Activated CD8-positive, alpha-beta T cell treated with anti-CD3 and anti-CD28 coated beads for 36 hours (primary cell): ENCODE measurements around the gene RIPOR3. TPM values are rescaled to one million over a fixed set of nuclear protein-coding genes. Genes with fewer than 3 reads are reported as not detected.

Source experiments
- ATAC-seq: fragments of 200-7000 bp; cut with Tn5 transposase; one replicate; pipeline ENCODE4 v1.10.0; 2021; ENCODE audit warnings: mild to moderate bottlenecking, moderate library complexity
- CTCF ChIA-PET: fragments of 350-600 bp; sonication (Branson Sonifier 250); formaldehyde crosslinking; loops from one replicate; lab custom pipeline; 2021; ENCODE audit warnings: antibody characterized with exemption; lab: Charles Lee
- POLR2A ChIA-PET: fragments of 350-600 bp; sonication (Branson Sonifier 250); formaldehyde crosslinking; loops from one replicate; lab custom pipeline; 2021; ENCODE audit warnings: antibody characterized with exemption; lab: Charles Lee
- DNase-seq: peaks from one replicate; pipeline ENCODE4 v3.0.0-alpha.2; 2020
- H3K27ac Mint-ChIP-seq: one replicate; pipeline ENCODE4 v1.8.0; 2021; ENCODE audit warnings: mild to moderate bottlenecking, mixed read lengths
- H3K27me3 Mint-ChIP-seq: one replicate; pipeline ENCODE4 v1.8.0; 2021; ENCODE audit warnings: mixed read lengths
- H3K36me3 Mint-ChIP-seq: one replicate; pipeline ENCODE4 v1.8.0; 2021; ENCODE audit warnings: low read depth, mixed read lengths
- H3K4me1 Mint-ChIP-seq: one replicate; pipeline ENCODE4 v1.8.0; 2021; ENCODE audit warnings: low read depth, mixed read lengths
- H3K4me3 Mint-ChIP-seq: one replicate; pipeline ENCODE4 v1.8.0; 2021; ENCODE audit warnings: mild to moderate bottlenecking, moderate library complexity, mixed read lengths
- H3K9me3 Mint-ChIP-seq: one replicate; pipeline ENCODE4 v1.8.0; 2021; ENCODE audit warnings: mixed read lengths
- intact Hi-C: fragments of 100-400 bp; cut with micrococcal nuclease; formaldehyde crosslinking; loops from one replicate; pipeline ENCODE4 v1.10.0; 2022
- total RNA-seq, 2 experiments: library from RNA; stranded (reverse); gene quantifications; one replicate each; pipeline ENCODE4 v1.2.3, GENCODE V29; 2021
- TF ChIP-seq, protein P1 (sequence below): fragments of 200-600 bp; IDR thresholded peaks from one replicate; pipeline ENCODE4 v1.8.0; 2022; ENCODE audit warnings: antibody characterized with exemption, mild to moderate bottlenecking

RIPOR3 gene
- total RNA-seq, 2 experiments from 2014 or later = not detected

- Mint-ChIP-seq H3K9me3 (no peaks in the 10 kb centered on the region), H3K36me3 (peaks cover 31% of the 10 kb centered on the region), H3K27me3 (no peaks in the 10 kb centered on the region), H3K4me1 (peaks cover 2% of the 10 kb centered on the region), H3K27ac (peak overlapping the region; percentile 3), H3K4me3 (no peak overlapping the region)
- CTCF ChIA-PET = interaction anchor here (0.8 to 1.6 kb wide), 4 partner anchors 9 to 120 kb away, joined by 3 to 6 read pairs (median 4); no protein-coding TSS in a partner anchor
- intact Hi-C loops = no loop called here
- TF ChIP-seq, protein P1, sequence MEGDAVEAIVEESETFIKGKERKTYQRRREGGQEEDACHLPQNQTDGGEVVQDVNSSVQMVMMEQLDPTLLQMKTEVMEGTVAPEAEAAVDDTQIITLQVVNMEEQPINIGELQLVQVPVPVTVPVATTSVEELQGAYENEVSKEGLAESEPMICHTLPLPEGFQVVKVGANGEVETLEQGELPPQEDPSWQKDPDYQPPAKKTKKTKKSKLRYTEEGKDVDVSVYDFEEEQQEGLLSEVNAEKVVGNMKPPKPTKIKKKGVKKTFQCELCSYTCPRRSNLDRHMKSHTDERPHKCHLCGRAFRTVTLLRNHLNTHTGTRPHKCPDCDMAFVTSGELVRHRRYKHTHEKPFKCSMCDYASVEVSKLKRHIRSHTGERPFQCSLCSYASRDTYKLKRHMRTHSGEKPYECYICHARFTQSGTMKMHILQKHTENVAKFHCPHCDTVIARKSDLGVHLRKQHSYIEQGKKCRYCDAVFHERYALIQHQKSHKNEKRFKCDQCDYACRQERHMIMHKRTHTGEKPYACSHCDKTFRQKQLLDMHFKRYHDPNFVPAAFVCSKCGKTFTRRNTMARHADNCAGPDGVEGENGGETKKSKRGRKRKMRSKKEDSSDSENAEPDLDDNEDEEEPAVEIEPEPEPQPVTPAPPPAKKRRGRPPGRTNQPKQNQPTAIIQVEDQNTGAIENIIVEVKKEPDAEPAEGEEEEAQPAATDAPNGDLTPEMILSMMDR = no peak
- DNase-seq (no peak), ATAC-seq (no peak)
- POLR2A ChIA-PET = interaction anchor here (0.9 to 1.2 kb wide), 3 partner anchors 10 to 393 kb away, joined by 3 to 4 read pairs (median 3); no protein-coding TSS in a partner anchor
Measured at GRCh38 chr20:50584687-50585086, 106.7 kb downstream of the RIPOR3 start.

DNA sequence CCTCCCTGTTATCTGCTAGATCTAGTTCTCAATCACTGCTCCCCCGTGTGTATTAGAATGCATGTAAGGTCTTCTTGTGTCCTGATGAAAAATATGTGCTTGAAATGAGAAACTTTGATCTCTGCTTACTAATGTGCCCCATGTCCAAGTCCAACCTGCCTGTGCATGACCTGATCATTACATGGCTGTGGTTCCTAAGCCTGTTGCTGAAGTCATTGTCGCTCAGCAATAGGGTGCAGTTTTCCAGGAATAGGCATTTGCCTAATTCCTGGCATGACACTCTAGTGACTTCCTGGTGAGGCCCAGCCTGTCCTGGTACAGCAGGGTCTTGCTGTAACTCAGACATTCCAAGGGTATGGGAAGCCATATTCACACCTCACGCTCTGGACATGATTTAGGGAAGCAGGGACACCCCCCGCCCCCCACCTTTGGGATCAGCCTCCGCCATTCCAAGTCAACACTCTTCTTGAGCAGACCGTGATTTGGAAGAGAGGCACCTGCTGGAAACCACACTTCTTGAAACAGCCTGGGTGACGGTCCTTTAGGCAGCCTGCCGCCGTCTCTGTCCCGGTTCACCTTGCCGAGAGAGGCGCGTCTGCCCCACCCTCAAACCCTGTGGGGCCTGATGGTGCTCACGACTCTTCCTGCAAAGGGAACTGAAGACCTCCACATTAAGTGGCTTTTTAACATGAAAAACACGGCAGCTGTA, 107.7 kb downstream of the RIPOR3 start:
- intact Hi-C loops = no loop called here
- H3K9me3 Mint-ChIP-seq = no peaks in the 10 kb centered on the region
- peaks cover 2% of the 10 kb centered on the region for H3K4me1 Mint-ChIP-seq
- ChIA-PET CTCF (interaction anchor here (1.1 to 1.6 kb wide), 2 partner anchors 105 to 119 kb away, joined by 3 to 6 read pairs; no protein-coding TSS in a partner anchor), POLR2A (no interaction called here)
- H3K27ac Mint-ChIP-seq = no peak overlapping the region
- DNase-seq (no peak), ATAC-seq (no peak)
- TF ChIP-seq, protein P1 = no peak
- H3K36me3 Mint-ChIP-seq = peaks cover 40% of the 10 kb centered on the region
- no peaks in the 10 kb centered on the region for H3K27me3 Mint-ChIP-seq
- no peak overlapping the region for H3K4me3 Mint-ChIP-seq

- ChIA-PET CTCF (no interaction called here), POLR2A (no interaction called here)
- DNase-seq (no peak), ATAC-seq (no peak)
- TF ChIP-seq, protein P1 = no peak
- Mint-ChIP-seq H3K4me3 (no peak overlapping the region), H3K9me3 (no peaks in the 10 kb centered on the region), H3K4me1 (no peaks in the 10 kb centered on the region), H3K27ac (no peak overlapping the region), H3K36me3 (peaks cover 41% of the 10 kb centered on the region), H3K27me3 (no peaks in the 10 kb centered on the region)
- intact Hi-C loops = no loop called here
Measured at GRCh38 chr20:50582591-50583234, 108.6 kb downstream of the RIPOR3 start.

- Mint-ChIP-seq H3K9me3 (no peaks in the 10 kb centered on the region), H3K4me3 (no peak overlapping the region), H3K27ac (no peak overlapping the region), H3K36me3 (peaks cover 45% of the 10 kb centered on the region), H3K4me1 (no peaks in the 10 kb centered on the region), H3K27me3 (no peaks in the 10 kb centered on the region)
- DNase-seq (no peak), ATAC-seq (no peak)
- TF ChIP-seq, protein P1 = no peak
- CTCF ChIA-PET = no interaction called here
- intact Hi-C loops = no loop called here
- POLR2A ChIA-PET = interaction anchor here (0.6 kb wide), 1 partner anchor 388 kb away, joined by 3 read pairs; no protein-coding TSS in a partner anchor
Measured at GRCh38 chr20:50582092-50582491, 109.2 kb downstream of the RIPOR3 start.
